HCT116 (cell line): ENCODE results near the gene SEPHS1. TPM values are rescaled to one million over a fixed set of nuclear protein-coding genes. Genes with fewer than 3 reads are reported as not detected.
A peak's percentile ranks its signal among the peaks of the same experiment; 100 is the strongest.

Experiments used
- ATAC-seq: fragments of 200-7000 bp; cut with Tn5 transposase; 2 replicates; pipeline ENCODE4 v1.9.1; 2020; ENCODE audit warnings: mild to moderate bottlenecking, moderate library complexity
- BruUV-seq: library from RNA; stranded (reverse); fragments of 400-500 nt; replicated peaks from 2 replicates; lab custom pipeline; 2021; lab: Mats Ljungman, UMichigan
- CTCF ChIA-PET: fragments of 300-600 bp; sonication (Branson Sonifier 250); formaldehyde crosslinking; loops from one replicate; lab custom pipeline; 2021; ENCODE audit warnings: antibody characterized with exemption; lab: Charles Lee
- POLR2A ChIA-PET: fragments of 300-600, 350-600 bp; sonication (Branson Sonifier 250); formaldehyde crosslinking; loops from one replicate; lab custom pipeline; 2021; ENCODE audit warnings: antibody characterized with exemption; lab: Charles Lee
- RAD21 ChIA-PET, 2 experiments: fragments of 300-600 bp; sonication (Branson Sonifier 250); formaldehyde crosslinking; loops; one replicate each; lab custom pipeline; 2023; ENCODE audit warnings: low total read pairs in 2 of 2; ENCODE audit not compliant: uncharacterized antibody in 2 of 2, unreplicated experiment in 2 of 2, low non-redundant PET in 1 of 2; lab: Charles Lee
- DNase-seq: peaks from one replicate; pipeline ENCODE4 v3.0.0-alpha.2; 2010; ENCODE audit warnings: low read depth, low spot score
- H2AFZ ChIP-seq: fragments of 200-600 bp; shearing (Covaris generic), sonication (generic); 2 replicates; pipeline ENCODE4 v1.6.1; 2017; ENCODE audit warnings: low read depth, mixed run types, mixed read lengths, antibody characterized with exemption, low read length; ENCODE audit not compliant: poor library complexity, severe bottlenecking
- H3K27ac ChIP-seq: 2 replicates; pipeline ENCODE4 v1.5.1; 2012; ENCODE audit warnings: low read depth, low read length
- H3K27me3 ChIP-seq: fragments of 200-600 bp; sonication (generic); 2 replicates; pipeline ENCODE4 v1.6.1; 2016; ENCODE audit warnings: mixed run types, low read length, mixed read lengths; ENCODE audit not compliant: insufficient read depth
- H3K36me3 ChIP-seq, 2 experiments: fragments of 200-500 bp in 1 of 2; fragments of 200-600 bp in 1 of 2; sonication (Bioruptor generic) in 1 of 2; sonication (generic) in 1 of 2; 2 replicates each; pipeline versions ENCODE4 v1.5.1 to v1.6.1; 2014 to 2016; ENCODE audit warnings: low read length in 2 of 2, inconsistent platforms in 1 of 2, mixed read lengths in 1 of 2, mixed run types in 1 of 2; ENCODE audit not compliant: insufficient read depth in 2 of 2, control insufficient read depth in 1 of 2
- H3K4me1 ChIP-seq, 2 experiments: fragments of 200-600 bp in 1 of 2; sonication (generic) in 1 of 2; 2 replicates each; pipeline versions ENCODE4 v1.5.1 to v1.6.1; 2012 to 2017; ENCODE audit warnings: low read length in 2 of 2, inconsistent platforms in 1 of 2, mild to moderate bottlenecking in 1 of 2, mixed read lengths in 1 of 2, mixed run types in 1 of 2, moderate library complexity in 1 of 2; ENCODE audit not compliant: insufficient read depth in 2 of 2, control insufficient read depth in 1 of 2
- H3K4me2 ChIP-seq: fragments of 200-600 bp; sonication (generic); 2 replicates; pipeline ENCODE4 v1.6.1; 2017; ENCODE audit warnings: mixed run types, low read length, mixed read lengths
- H3K4me3 ChIP-seq, 2 experiments: fragments of 200-600 bp in 1 of 2; sonication (generic) in 1 of 2; replicated peaks in 1 of 2; 2 replicates each; pipeline ENCODE4 v1.5.1; 2011 to 2016; ENCODE audit warnings: low read length in 2 of 2, control low read depth in 1 of 2, low read depth in 1 of 2, mild to moderate bottlenecking in 1 of 2, mixed read lengths in 1 of 2, mixed run types in 1 of 2
- H3K79me2 ChIP-seq: fragments of 200-600 bp; sonication (generic); 2 replicates; pipeline ENCODE4 v1.6.1; 2017; ENCODE audit warnings: mild to moderate bottlenecking, mixed run types, low read length, moderate library complexity, mixed read lengths; ENCODE audit not compliant: insufficient read depth
- H3K9ac ChIP-seq: fragments of 200-600 bp; sonication (generic); 2 replicates; pipeline ENCODE4 v1.6.1; 2016; ENCODE audit warnings: low read length, mixed read lengths
- H3K9me2 ChIP-seq: fragments of 200-600 bp; sonication (generic), shearing (Covaris generic); 2 replicates; pipeline ENCODE4 v1.6.1; 2017; ENCODE audit warnings: mixed run types, mild to moderate bottlenecking, moderate library complexity; ENCODE audit not compliant: insufficient read depth
- H3K9me3 ChIP-seq, 2 experiments: fragments of 200-500 bp in 1 of 2; fragments of 200-600 bp in 1 of 2; sonication (Bioruptor generic) in 1 of 2; sonication (generic) in 1 of 2; 2 replicates each; pipeline ENCODE4 v1.6.1; 2014 to 2017; ENCODE audit warnings: low read length in 2 of 2, mixed read lengths in 2 of 2, inconsistent platforms in 1 of 2, low read depth in 1 of 2, mild to moderate bottlenecking in 1 of 2, mixed run types in 1 of 2, moderate library complexity in 1 of 2; ENCODE audit not compliant: control insufficient read depth in 1 of 2, insufficient read depth in 1 of 2
- H4K20me1 ChIP-seq: fragments of 200-600 bp; sonication (generic), shearing (Covaris generic); 2 replicates; pipeline ENCODE4 v1.6.1; 2017; ENCODE audit warnings: mixed run types, mild to moderate bottlenecking, moderate library complexity; ENCODE audit not compliant: insufficient read depth
- ATF3 ChIP-seq: IDR thresholded peaks from 2 replicates; pipeline ENCODE4 v1.6.1; 2012
- CEBPB ChIP-seq: IDR thresholded peaks from 2 replicates; pipeline ENCODE4 v1.6.1; 2012; ENCODE audit warnings: low read depth
- CTCF ChIP-seq, 3 experiments: fragments of 200-600 bp in 1 of 3; sonication (generic) in 1 of 3; IDR thresholded peaks in 2 of 3; conservative IDR thresholded peaks in 1 of 3; 2 replicates each; pipeline ENCODE4 v1.5.1; 2012 to 2017; ENCODE audit warnings: low read depth in 2 of 3, low read length in 2 of 3, antibody characterized with exemption in 1 of 3, borderline replicate concordance in 1 of 3, control low read depth in 1 of 3, mild to moderate bottlenecking in 1 of 3, mixed read lengths in 1 of 3, mixed run types in 1 of 3, moderate library complexity in 1 of 3; ENCODE audit not compliant: insufficient read depth in 1 of 3
- ELF1 ChIP-seq: IDR thresholded peaks from 2 replicates; pipeline ENCODE4 v1.6.1; 2012; ENCODE audit warnings: low read depth, borderline replicate concordance
- FOSL1 ChIP-seq: IDR thresholded peaks from 2 replicates; pipeline ENCODE4 v1.6.1; 2012; ENCODE audit warnings: low read depth
- MAX ChIP-seq: IDR thresholded peaks from 2 replicates; pipeline ENCODE4 v1.6.1; 2012
- RAD21 ChIP-seq: IDR thresholded peaks from 2 replicates; pipeline ENCODE4 v1.6.1; 2012; ENCODE audit warnings: low read depth, mild to moderate bottlenecking
- SIN3A ChIP-seq: IDR thresholded peaks from 2 replicates; pipeline ENCODE4 v1.6.1; 2012; ENCODE audit warnings: low read depth
- SP1 ChIP-seq: IDR thresholded peaks from 2 replicates; pipeline ENCODE4 v1.6.1; 2012; ENCODE audit warnings: low read depth
- SRF ChIP-seq: IDR thresholded peaks from 2 replicates; pipeline ENCODE4 v1.6.1; 2012; ENCODE audit warnings: low read depth
- YY1 ChIP-seq: IDR thresholded peaks from 2 replicates; pipeline ENCODE4 v1.6.1; 2011; ENCODE audit warnings: low read length, low read depth, moderate library complexity, mild to moderate bottlenecking; ENCODE audit not compliant: insufficient replicate concordance; ENCODE audit errors: extremely low read depth
- ZBTB33 ChIP-seq: IDR thresholded peaks from 2 replicates; pipeline ENCODE4 v1.6.1; 2011; ENCODE audit warnings: mild to moderate bottlenecking, low read length, moderate library complexity; ENCODE audit not compliant: insufficient replicate concordance; ENCODE audit errors: extremely low read depth
- ZNF274 ChIP-seq: fragments of 200-500 bp; sonication (Bioruptor generic); IDR thresholded peaks from 2 replicates; pipeline ENCODE4 v1.6.1; 2014; ENCODE audit warnings: mild to moderate bottlenecking, low read depth, low read length, inconsistent platforms
- intact Hi-C: fragments of 100-400 bp; cut with micrococcal nuclease; formaldehyde crosslinking; loops from 2 replicates; pipeline ENCODE4 v1.10.0; 2022
- total RNA-seq: library from RNA; stranded (reverse); gene quantifications from one replicate; pipeline ENCODE4 v1.2.1, GENCODE V29; 2021; ENCODE audit not compliant: unreplicated experiment

The SEPHS1 gene
- total RNA-seq, 1 experiment from 2014 or later: 51.7 TPM

- H3K9ac ChIP-seq: no peak overlapping the region
- peak overlapping the region; percentile 57; the same call in 1 of the 2 replicates for H3K4me2 ChIP-seq
- RAD21 ChIA-PET: no interaction called here
- peaks cover 12 to 18% of the 10 kb centered on the region in 2 experiments for H3K4me1 ChIP-seq
- peak overlapping the region; percentile 16 for H2AFZ ChIP-seq
- TF ChIP-seq FOSL1: no peak
- H3K27me3 ChIP-seq: no peaks in the 10 kb centered on the region
- no peaks in the 10 kb centered on the region for H3K79me2 ChIP-seq
- no peaks in the 10 kb centered on the region for H4K20me1 ChIP-seq
- DNase-seq (no peak), ATAC-seq (no peak)
- BruUV-seq: no TSS peak
- H3K4me3 ChIP-seq: no peak overlapping the region
- POLR2A ChIA-PET: no interaction called here
- H3K9me3 ChIP-seq: no peaks in the 10 kb centered on the region
- H3K9me2 ChIP-seq: no peaks in the 10 kb centered on the region
- no peaks in the 10 kb centered on the region for H3K36me3 ChIP-seq
- CTCF ChIA-PET: interaction anchor here (2.1 kb wide), 1 partner anchor 31 kb away, joined by 11 read pairs; no protein-coding TSS in a partner anchor
- no peak overlapping the region for H3K27ac ChIP-seq
- intact Hi-C loops: no loop called here
Observed at GRCh38 chr10:13272164-13272571, 75.9 kb downstream of the SEPHS1 start.

GRCh38 chr10:13271552-13272163 lies 76.4 kb downstream of the SEPHS1 start:
- TF ChIP-seq SRF (no peak), ELF1 (no peak), SIN3A (no peak), ZBTB33 (no peak), RAD21 (peak; percentile 51), ZNF274 (no peak), ATF3 (no peak), CTCF (IDR thresholded peaks at IDR 0.05 in 2 of 3, conservative IDR thresholded peaks at IDR 0.05 in 1 of 3; ENCODE audit: borderline replicate concordance in 1 of 3, insufficient read depth in 1 of 3, low read depth in 2 of 3, low read length in 2 of 3) (peak; percentile 44 to 81 (median 81); a peak in 5 of 6 replicates), YY1 (no peak), SP1 (no peak), CEBPB (no peak), MAX (no peak; the same call in 1 of the 2 replicates)
- TF ChIP-seq, all 23 proteins: peak for 2
- no peaks in the 10 kb centered on the region for H3K79me2 ChIP-seq
- H3K4me2 ChIP-seq: peak overlapping the region; percentile 57
- H3K27ac ChIP-seq: no peak overlapping the region
- POLR2A ChIA-PET: no interaction called here
- peaks cover 12 to 18% of the 10 kb centered on the region in 2 experiments for H3K4me1 ChIP-seq
- RAD21 ChIA-PET: no interaction called here
- ATAC-seq: peak; percentile 96
- H3K27me3 ChIP-seq: no peaks in the 10 kb centered on the region
- H3K9me3 ChIP-seq: no peaks in the 10 kb centered on the region
- H4K20me1 ChIP-seq: no peaks in the 10 kb centered on the region
- H3K4me3 ChIP-seq: no peak overlapping the region
- peak overlapping the region; percentile 52 for H2AFZ ChIP-seq
- no peak overlapping the region for H3K9ac ChIP-seq
- intact Hi-C loops: no loop called here
- DNase-seq: peak; percentile 32
- BruUV-seq: no TSS peak
- CTCF ChIA-PET: interaction anchor here (2.1 kb wide), 1 partner anchor 31 kb away, joined by 11 read pairs; no protein-coding TSS in a partner anchor
- no peaks in the 10 kb centered on the region for H3K36me3 ChIP-seq
- no peaks in the 10 kb centered on the region for H3K9me2 ChIP-seq
